ENCODE measurements around the gene PIGBOS1.
"Not testable (repeated sequence)": the region's sequence is repeated elsewhere in the genome, so short reads cannot be mapped to it uniquely, and the experiment has no call there.

Gene PIGBOS1

DNA sequence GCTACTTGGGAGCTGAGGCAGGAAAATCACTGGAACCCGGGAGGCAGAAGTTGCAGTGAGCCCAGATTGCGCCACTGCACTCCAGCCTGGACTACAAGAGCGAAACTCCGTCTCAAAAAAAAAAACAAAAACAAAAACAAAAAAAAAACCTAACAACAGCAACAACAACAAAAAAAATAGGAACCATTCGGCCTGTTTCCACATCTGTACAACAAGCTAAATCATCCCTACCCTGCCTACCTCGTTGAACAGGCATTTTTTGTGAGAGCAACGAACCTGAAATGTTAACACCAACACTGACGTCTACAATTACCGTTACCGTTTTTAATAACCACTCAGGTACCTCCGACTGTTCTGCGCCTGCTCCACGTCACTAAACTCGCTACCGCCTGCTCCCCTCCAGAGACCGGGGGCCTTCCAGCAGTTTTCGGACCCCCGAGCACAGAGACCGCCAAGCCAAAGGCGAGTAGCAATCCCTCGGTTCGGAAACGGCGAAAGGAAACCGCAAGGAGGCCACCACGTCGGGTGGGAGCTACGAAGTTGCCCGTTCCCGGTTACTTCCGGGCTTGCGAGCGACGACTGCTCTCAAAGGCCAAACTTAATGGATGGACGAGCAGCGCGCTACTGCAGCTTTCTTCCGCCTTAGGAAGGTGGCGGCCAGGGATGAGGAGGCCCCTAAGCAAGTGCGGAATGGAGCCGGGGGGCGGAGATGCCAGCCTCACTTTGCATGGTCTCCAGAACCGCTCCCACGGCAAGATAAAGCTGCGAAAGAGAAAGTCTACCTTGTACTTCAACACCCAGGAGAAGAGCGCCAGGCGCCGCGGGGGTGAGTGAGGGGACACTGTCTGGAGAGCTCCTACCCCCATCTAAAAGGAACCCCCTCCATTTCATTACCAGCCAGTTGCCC lies at the start of gene PIGBOS1, which contains the start of gene PIGB:
Gene PIGBOS1, minus strand, starts transcription at position 536 of the 907 bp plus-strand sequence. CDS start 1,331 bp downstream, outside the sequence.
Gene PIGB, plus strand, starts transcription at position 635 of the 907 bp plus-strand sequence. Its CDS starts 29 bp downstream, at position 664.
- DNase-seq (ENCODE audit: low spot score), result peak; percentile 90

GRCh38 chr15:55366981-55367380 lies 48.1 kb upstream of the PIGBOS1 start:
- no peak for DNase-seq (ENCODE audit: low spot score)

DNA sequence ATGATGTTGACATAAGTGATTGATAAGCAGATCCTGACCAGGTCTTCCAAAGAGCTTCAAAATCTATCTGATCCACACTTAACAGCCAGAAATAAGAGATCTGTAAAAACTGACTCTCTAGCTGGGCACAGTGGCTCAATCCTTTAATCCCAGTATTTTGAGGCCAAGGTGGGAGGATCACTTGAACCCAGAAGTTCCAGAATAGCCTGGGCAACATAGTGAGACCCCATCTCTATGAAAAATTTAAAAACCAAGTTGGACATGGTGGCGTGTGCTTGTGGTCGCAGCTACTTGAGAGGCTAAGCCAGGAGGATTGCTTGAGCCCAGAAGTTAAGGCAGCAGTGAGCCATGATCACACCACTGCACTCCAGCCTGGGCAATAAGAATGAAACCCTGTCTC lies 43.7 kb upstream of the PIGBOS1 start:
- DNase-seq (ENCODE audit: low spot score), result no peak

DNA sequence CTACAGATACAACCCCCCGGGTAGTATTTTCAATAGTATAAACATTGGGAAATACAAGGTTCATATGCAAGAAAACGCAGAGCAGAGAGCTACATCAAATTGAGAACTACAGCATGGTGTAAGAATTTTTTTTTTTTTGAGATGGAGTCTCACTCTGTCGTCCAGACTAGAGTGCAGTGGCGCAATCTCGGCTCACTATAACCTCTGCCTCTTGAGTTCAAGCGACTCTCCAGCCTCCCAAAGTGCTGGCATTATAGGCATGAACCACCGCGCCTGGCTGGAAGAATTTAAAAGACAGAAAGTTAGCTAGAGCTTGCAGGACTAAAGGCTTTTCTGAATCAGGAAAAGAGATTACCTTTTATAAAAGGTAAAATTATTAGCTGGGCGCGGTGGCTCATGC lies 42.1 kb upstream of the PIGBOS1 start:
- DNase-seq (ENCODE audit: low spot score), result no peak

DNA sequence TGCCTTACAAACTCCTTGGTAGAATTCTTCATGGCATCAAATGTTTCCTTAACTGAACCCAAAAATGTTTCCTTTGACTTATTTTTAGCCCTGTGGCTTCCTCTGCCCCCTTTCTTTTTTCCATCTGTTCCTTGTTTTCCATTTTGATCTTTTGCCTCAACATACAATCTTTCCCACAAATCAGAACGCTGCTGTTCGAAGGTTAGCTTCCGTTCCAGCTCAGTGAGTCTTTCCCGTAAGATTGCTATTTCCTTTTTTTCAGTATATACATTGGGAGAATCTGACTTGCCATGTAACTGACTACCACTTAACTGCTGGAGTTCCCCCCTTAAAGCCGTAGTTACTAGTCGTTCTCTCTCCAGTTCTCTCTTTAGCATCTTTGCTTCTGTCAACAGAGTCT lies 41.3 kb upstream of the PIGBOS1 start:
- no peak for DNase-seq (ENCODE audit: low spot score)

- DNase-seq (ENCODE audit: low spot score), result no peak
Measured at GRCh38 chr15:55358471-55358870, 39.5 kb upstream of the PIGBOS1 start.

DNA sequence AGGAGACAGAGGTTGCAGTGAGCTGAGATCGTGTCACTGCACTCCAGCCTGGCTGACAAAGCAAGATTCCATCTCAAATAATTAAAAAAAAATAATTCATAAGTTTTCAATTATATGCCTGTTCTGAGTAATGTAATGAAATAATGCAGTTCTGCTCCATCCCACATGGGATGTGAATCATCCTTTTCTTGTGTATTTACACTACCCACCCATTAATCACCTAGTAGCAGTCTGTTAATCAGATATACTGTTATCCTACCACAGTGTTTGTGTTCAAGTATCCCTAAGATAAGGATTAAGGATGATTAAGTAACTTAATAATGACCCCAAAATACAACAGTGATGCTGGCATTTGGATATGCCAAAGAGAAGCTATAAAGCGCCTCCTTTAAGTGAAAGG lies 38.9 kb upstream of the PIGBOS1 start:
- no peak for DNase-seq (ENCODE audit: low spot score)

- no peak for DNase-seq (ENCODE audit: low spot score)
Measured at GRCh38 chr15:55356985-55357585, 38.2 kb upstream of the PIGBOS1 start.

GRCh38 chr15:55353025-55353424 lies 34.1 kb upstream of the PIGBOS1 start:
- DNase-seq (ENCODE audit: low spot score), result no peak

DNA sequence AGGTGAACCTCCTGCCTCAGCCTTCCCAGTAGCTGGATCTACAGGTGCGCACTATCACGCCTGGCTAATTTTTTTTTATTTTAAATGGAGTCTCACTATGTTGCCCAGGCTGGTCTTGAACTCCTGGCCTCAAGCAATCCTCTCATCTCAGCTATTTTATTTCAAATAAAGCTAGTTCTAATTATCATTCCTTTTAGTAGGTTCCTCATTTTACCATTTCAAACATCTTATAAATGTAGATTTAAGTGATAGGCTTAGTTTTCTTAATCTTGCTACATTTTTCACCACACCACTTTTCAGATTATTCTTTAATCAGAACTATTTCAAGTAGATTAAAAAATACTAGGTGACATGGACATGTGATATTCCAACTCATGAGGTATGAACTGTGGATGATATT lies 30.4 kb upstream of the PIGBOS1 start:
- DNase-seq (ENCODE audit: low spot score), result no peak

DNA sequence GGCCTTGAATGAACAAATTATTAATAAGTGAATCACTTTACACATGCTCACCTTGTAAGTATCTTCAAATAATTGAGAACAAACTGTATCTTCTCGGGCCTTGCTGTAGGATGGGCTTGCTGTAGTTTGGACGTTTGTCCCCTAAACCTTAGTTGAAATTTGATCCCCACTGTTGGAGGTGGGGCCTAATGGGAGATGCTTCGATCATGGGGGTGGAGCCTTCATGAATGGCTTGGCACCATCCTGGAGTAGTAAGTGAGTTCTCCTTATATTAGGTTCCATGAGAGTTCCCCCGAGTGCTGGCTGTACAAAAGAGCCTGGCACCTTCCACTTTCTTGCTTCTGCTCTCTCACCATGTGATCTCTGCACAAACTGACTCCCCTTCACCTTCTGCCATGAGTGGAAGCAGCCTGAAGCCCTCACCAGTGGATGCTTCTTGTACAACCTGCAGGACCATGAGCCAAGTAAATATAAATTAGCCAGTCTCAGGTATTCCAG lies 29.4 kb upstream of the PIGBOS1 start:
- DNase-seq (ENCODE audit: low spot score), result no peak

GRCh38 chr15:55344206-55344605 lies 25.3 kb upstream of the PIGBOS1 start:
- DNase-seq (ENCODE audit: low spot score), result no peak

DNA sequence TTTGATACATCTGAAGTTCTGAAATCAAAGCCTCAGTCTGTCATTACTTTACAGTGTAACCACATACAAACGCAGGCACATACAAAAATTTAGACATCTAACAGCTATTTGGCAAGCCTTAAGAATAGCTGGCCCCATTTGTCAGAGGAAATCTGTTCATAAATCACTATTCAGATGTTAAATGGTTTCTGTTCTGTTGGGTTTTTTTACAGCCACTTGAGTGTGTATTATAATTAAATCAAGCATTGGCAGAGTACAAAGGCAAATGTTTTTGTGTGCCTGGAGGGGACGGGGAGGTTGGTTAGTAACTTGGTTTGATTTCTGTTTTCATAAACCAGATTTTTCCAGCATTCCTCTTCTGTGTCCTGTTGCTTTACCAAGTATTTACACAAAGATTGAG lies 24.2 kb upstream of the PIGBOS1 start:
- no peak for DNase-seq (ENCODE audit: low spot score)

GRCh38 chr15:55337160-55337559 lies 18.2 kb upstream of the PIGBOS1 start:
- DNase-seq (ENCODE audit: low spot score), result no peak

GRCh38 chr15:55334997-55335396 lies 16.1 kb upstream of the PIGBOS1 start:
- DNase-seq (ENCODE audit: low spot score), result no peak

GRCh38 chr15:55334371-55334770 lies 15.4 kb upstream of the PIGBOS1 start:
- no peak for DNase-seq (ENCODE audit: low spot score)

DNA sequence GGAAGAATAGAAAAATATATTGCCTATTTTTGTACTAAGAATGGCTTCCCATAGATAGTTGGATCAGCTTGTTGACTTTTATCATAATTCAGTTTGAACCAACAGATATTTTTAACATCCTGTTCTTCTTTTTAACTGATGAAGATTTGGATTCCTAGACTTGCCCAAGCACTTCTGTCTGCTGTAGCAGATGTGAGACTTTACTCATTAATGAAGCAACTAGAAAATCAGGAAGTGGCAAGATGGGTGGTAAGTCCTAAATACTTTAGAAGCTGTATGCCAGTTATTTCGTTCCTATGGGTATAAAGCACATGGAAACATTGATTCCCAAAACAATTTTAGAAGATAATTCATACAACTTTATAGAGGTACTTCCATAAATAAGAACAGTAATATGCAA lies 8.5 kb upstream of the PIGBOS1 start:
- DNase-seq (ENCODE audit: low spot score), result no peak

- no peak for DNase-seq (ENCODE audit: low spot score)
Measured at GRCh38 chr15:55322467-55322866, 3.5 kb upstream of the PIGBOS1 start.

GRCh38 chr15:55320963-55321362 lies 2.0 kb upstream of the PIGBOS1 start:
- DNase-seq (ENCODE audit: low spot score), result no peak

GRCh38 chr15:55320238-55320550 lies 1.3 kb upstream of the PIGBOS1 start:
- DNase-seq (ENCODE audit: low spot score), result no peak

DNA sequence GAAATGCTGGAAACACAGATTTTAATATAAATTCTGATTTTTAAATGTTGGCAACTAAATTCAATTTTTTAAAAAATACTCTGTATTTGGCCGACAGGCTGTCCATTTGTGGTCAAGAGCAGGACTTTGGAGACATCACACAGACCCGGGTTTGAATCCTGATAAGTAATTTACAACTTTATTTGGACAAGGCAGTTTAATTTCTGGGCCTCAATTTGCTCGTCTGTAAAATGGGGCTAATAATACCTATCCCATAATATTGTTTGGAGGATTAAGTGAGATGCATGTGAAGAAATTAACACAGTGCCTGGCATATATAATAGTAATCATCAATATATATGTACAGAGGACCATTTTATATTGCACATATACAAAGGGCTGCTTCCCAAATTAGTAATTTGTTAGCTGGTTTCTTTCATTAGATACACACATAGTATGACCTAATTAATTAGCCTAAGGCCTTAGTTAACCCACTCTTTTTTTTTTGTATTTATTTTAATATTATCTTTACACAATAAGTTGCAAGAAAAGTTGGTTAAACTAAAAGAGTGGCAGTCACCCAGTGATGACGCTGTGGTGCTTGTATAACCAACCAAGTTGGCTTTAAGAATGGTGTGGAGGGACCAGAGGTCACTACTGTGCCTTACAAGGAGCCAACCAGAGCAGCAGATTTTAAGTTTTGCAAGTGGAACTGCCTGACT lies 764 bp upstream of the PIGBOS1 start:
- no peak for DNase-seq (ENCODE audit: low spot score)

DNA sequence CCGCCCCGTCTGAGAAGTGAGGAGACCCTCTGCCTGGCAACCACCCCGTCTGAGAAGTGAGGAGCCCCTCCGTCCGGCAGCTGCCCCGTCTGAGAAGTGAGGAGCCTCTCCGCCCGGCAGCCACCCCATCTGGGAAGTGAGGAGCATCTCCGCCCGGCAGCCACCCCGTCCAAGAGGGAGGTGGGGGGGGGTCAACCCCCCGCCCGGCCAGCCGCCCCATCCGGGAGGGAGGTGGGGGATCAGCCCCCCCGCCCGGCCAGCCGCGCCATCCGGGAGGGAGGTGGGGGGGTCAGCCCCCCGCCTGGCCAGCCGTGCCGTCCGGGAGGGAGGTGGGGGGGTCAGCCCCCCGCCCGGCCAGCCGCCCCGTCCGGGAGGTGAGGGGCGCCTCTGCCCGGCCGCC lies 16.1 kb downstream of the PIGBOS1 start:
- DNase-seq (ENCODE audit: low spot score), result not testable (repeated sequence)

- DNase-seq (ENCODE audit: low spot score), result no peak
Measured at GRCh38 chr15:55297315-55297714, 21.6 kb downstream of the PIGBOS1 start.
